Endodermal cell (in vitro differentiated cells): Measurements from ENCODE around the gene EXPH5. TPM values are rescaled to one million over a fixed set of nuclear protein-coding genes. Genes with fewer than 3 reads are reported as not detected.

Experiments used
- DNase-seq: peaks from one replicate; pipeline ENCODE4 v3.0.0-alpha.2; 2017
- H3K27ac ChIP-seq: 2 replicates; pipeline ENCODE4 v1.5.1; 2013; ENCODE audit warnings: mild to moderate bottlenecking, low read depth, low read length, moderate library complexity
- H3K27me3 ChIP-seq: 2 replicates; pipeline ENCODE4 v1.6.1; 2013; ENCODE audit warnings: mild to moderate bottlenecking, low read length, moderate library complexity; ENCODE audit not compliant: insufficient read depth, control insufficient read depth, poor library complexity, severe bottlenecking
- H3K36me3 ChIP-seq: 2 replicates; pipeline ENCODE4 v1.7.0; 2013; ENCODE audit warnings: mild to moderate bottlenecking, low read length, moderate library complexity; ENCODE audit not compliant: control insufficient read depth, insufficient read depth
- H3K4me1 ChIP-seq: one replicate; pipeline ENCODE4 v1.7.0; 2013; ENCODE audit warnings: low read length; ENCODE audit not compliant: control insufficient read depth, insufficient read depth
- H3K4me3 ChIP-seq: 2 replicates; pipeline ENCODE4 v1.5.1; 2013; ENCODE audit warnings: mild to moderate bottlenecking, low read length, moderate library complexity
- H3K9ac ChIP-seq: 2 replicates; pipeline ENCODE4 v1.6.1; 2013; ENCODE audit warnings: mild to moderate bottlenecking, low read length, moderate library complexity; ENCODE audit not compliant: poor library complexity, severe bottlenecking; ENCODE audit errors: extremely low read depth
- H3K9me3 ChIP-seq: 2 replicates; pipeline ENCODE4 v1.6.1; 2013; ENCODE audit warnings: mild to moderate bottlenecking, low read length, moderate library complexity; ENCODE audit not compliant: control insufficient read depth
- H3K27ac Mint-ChIP-seq: 2 replicates; pipeline ENCODE4 v1.8.0; 2020; ENCODE audit warnings: mixed read lengths
- H3K27me3 Mint-ChIP-seq: 2 replicates; pipeline ENCODE4 v1.8.0; 2021; ENCODE audit warnings: mild to moderate bottlenecking, mixed read lengths; ENCODE audit not compliant: insufficient read depth
- H3K36me3 Mint-ChIP-seq: 2 replicates; pipeline ENCODE4 v1.8.0; 2020; ENCODE audit warnings: low read depth, mixed read lengths
- H3K4me1 Mint-ChIP-seq: 2 replicates; pipeline ENCODE4 v1.8.0; 2020; ENCODE audit warnings: mixed read lengths
- H3K4me3 Mint-ChIP-seq: 2 replicates; pipeline ENCODE4 v1.8.0; 2020; ENCODE audit warnings: mild to moderate bottlenecking, moderate library complexity, mixed read lengths
- H3K9me3 Mint-ChIP-seq: 2 replicates; pipeline ENCODE4 v1.8.0; 2020; ENCODE audit warnings: mild to moderate bottlenecking, mixed read lengths
- WGBS, 2 experiments: methylation state at CpG; one replicate each; pipeline versions ENCODE4 v1.1.5 to v1.1.7; 2013; ENCODE audit warnings: missing lambda C conversion rate in 2 of 2, mixed read lengths in 1 of 2; ENCODE audit not compliant: insufficient coverage in 1 of 2, insufficient read length in 1 of 2; 5-methylcytosine and 5-hydroxymethylcytosine counted together
- total RNA-seq, 2 donors: library from RNA; stranded (reverse); fragmentation: NEBNext Ultra II Directional in 1 of 2; extraction: Animal tissue kit (Norgen Biotek cat#: 25700) in 1 of 2; gene quantifications; 2 replicates in 1 of 2; 3 replicates in 1 of 2; pipeline ENCODE4 v1.2.1, GENCODE V29; 2021
- TF ChIP-seq, protein P1 (sequence below): fragments of 200-600 bp; sonication (generic); conservative IDR thresholded peaks from 2 replicates; pipeline ENCODE4 v1.5.0; 2021; ENCODE audit warnings: antibody characterized with exemption, mild to moderate bottlenecking

EXPH5 gene
- total RNA-seq, 2 donors from 2014 or later: 4.8 to 6.4 TPM

DNA sequence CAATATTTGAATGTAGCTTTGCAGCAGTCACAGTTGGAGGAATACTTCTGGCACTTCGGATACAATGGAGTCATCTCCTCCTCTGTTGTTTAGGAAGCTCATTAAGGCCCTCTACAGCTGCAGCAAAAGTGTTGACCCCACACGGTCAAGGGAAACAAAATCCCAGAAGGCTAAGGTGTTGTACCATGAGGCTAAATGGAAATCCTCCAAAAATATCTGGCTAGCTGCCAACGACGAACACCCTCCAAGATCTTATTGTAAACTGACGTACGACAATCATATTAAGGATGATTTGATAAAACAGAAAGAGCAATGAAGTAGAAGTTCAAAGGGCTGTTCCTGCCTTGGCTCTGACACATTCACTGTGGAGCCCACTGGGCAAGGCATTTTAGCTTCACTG, 99.4 kb downstream of the EXPH5 start:
- Mint-ChIP-seq H3K9me3 (no peaks in the 10 kb centered on the region), H3K36me3 (peaks cover 6% of the 10 kb centered on the region), H3K27me3 (peaks cover 3% of the 10 kb centered on the region), H3K4me3 (no peak overlapping the region), H3K4me1 (peaks cover 22% of the 10 kb centered on the region), H3K27ac (no peak overlapping the region)
- Histone ChIP-seq H3K9me3 (no peaks in the 10 kb centered on the region), H3K4me3 (no peak overlapping the region), H3K36me3 (peaks cover 10% of the 10 kb centered on the region), H3K27ac (no peak overlapping the region), H3K27me3 (no peaks in the 10 kb centered on the region), H3K4me1 (no peaks in the 10 kb centered on the region), H3K9ac (no peak overlapping the region)
- WGBS, 2 experiments: 93 to 97% methylated on average over 5 to 6 of the region's 6 CpGs
- TF ChIP-seq, protein P1, sequence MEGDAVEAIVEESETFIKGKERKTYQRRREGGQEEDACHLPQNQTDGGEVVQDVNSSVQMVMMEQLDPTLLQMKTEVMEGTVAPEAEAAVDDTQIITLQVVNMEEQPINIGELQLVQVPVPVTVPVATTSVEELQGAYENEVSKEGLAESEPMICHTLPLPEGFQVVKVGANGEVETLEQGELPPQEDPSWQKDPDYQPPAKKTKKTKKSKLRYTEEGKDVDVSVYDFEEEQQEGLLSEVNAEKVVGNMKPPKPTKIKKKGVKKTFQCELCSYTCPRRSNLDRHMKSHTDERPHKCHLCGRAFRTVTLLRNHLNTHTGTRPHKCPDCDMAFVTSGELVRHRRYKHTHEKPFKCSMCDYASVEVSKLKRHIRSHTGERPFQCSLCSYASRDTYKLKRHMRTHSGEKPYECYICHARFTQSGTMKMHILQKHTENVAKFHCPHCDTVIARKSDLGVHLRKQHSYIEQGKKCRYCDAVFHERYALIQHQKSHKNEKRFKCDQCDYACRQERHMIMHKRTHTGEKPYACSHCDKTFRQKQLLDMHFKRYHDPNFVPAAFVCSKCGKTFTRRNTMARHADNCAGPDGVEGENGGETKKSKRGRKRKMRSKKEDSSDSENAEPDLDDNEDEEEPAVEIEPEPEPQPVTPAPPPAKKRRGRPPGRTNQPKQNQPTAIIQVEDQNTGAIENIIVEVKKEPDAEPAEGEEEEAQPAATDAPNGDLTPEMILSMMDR: no peak
- DNase-seq: no peak

DNA sequence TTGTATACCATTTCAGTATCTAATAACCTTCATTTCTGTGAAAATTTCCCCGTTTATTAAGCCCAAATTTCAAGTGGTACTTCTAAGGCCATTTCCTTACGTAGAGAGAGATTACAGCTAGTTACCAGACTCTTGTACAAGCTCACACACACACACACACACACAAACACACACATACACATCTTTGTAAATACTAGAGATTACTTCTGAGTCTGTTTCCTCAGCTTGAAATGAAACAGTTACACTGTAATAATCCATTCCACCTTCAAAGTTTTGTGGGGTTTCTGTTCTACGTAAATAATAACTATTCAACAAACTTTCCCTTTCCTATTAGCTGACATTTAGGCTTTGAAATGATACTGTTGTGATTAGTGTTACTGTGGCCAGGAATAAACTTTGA, 101.6 kb downstream of the EXPH5 start:
- TF ChIP-seq, protein P1: no peak
- Histone ChIP-seq H3K4me1 (no peaks in the 10 kb centered on the region), H3K27me3 (no peaks in the 10 kb centered on the region), H3K4me3 (no peak overlapping the region), H3K27ac (no peak overlapping the region), H3K36me3 (peaks cover 19% of the 10 kb centered on the region), H3K9me3 (peaks cover 13% of the 10 kb centered on the region), H3K9ac (no peak overlapping the region)
- peaks cover 20% of the 10 kb centered on the region for H3K36me3 Mint-ChIP-seq
- H3K4me3 Mint-ChIP-seq: no peak overlapping the region
- DNase-seq: no peak
- WGBS, 2 experiments: 92 to 93% methylated on average over 2 to 3 of the region's 3 CpGs
- no peak overlapping the region for H3K27ac Mint-ChIP-seq
- H3K4me1 Mint-ChIP-seq: peaks cover 20% of the 10 kb centered on the region
- peaks cover 4% of the 10 kb centered on the region for H3K27me3 Mint-ChIP-seq
- H3K9me3 Mint-ChIP-seq: peaks cover 7% of the 10 kb centered on the region

DNA sequence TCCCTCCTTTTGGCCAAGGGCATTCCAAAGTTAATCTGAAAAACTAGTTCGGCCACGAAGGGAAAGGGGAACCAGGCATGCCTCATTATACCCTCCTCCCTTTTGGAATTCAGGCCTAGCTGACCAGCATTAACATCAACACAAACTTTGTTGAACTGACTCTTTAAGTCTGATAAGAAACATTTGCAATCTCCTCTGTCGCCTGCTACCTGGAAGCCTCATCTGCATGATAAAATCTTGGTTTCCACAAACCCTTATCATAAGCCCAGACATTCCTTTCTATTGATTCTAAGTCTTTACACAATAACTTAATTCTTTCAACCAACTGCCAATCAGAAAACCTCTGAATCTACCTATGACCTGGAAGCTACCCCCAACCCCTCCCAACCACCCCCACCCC, 106.7 kb downstream of the EXPH5 start:
- Mint-ChIP-seq H3K36me3 (peaks cover 51% of the 10 kb centered on the region), H3K4me1 (peaks cover 22% of the 10 kb centered on the region), H3K9me3 (peaks cover 12% of the 10 kb centered on the region), H3K27ac (peak overlapping the region; percentile 33), H3K27me3 (peaks cover 7% of the 10 kb centered on the region), H3K4me3 (no peak overlapping the region)
- peaks cover 22% of the 10 kb centered on the region for H3K9me3 ChIP-seq
- DNase-seq: no peak
- WGBS, 2 experiments: 58 to 95% methylated on average over 3 of the region's 3 CpGs
- no peaks in the 10 kb centered on the region for H3K4me1 ChIP-seq
- TF ChIP-seq, protein P1: no peak
- no peak overlapping the region for H3K27ac ChIP-seq
- H3K36me3 ChIP-seq: peaks cover 49% of the 10 kb centered on the region
- H3K4me3 ChIP-seq: no peak overlapping the region
- H3K9ac ChIP-seq: no peak overlapping the region
- H3K27me3 ChIP-seq: no peaks in the 10 kb centered on the region
